H1 (cell line): Measurements from ENCODE around the gene P2RX6.

Experiments
- CTCF ChIP-seq, 3 experiments: IDR thresholded peaks; 1 replicate in 2 of 3; 2 replicates in 1 of 3; pipeline versions ENCODE4 v1.5.1 to v1.6.1; 2011; ENCODE audit warnings: low read length in 3 of 3, mild to moderate bottlenecking in 3 of 3, inconsistent platforms in 2 of 3, low read depth in 1 of 3, moderate library complexity in 1 of 3; ENCODE audit not compliant: insufficient read depth in 1 of 3; ENCODE audit errors: control extremely low read depth in 1 of 3
- EZH2 ChIP-seq: fragments of 200-600 bp; sonication (generic); IDR thresholded peaks from 2 replicates; pipeline ENCODE4 v1.7.1; 2012; ENCODE audit warnings: low read depth, mild to moderate bottlenecking, moderate library complexity, low read length, inconsistent platforms; ENCODE audit not compliant: severe bottlenecking
- FOSL1 ChIP-seq: IDR thresholded peaks from 2 replicates; pipeline ENCODE4 v1.6.1; 2011; ENCODE audit warnings: mild to moderate bottlenecking, low read depth, low read length, moderate library complexity; ENCODE audit not compliant: insufficient read depth
- SIN3A ChIP-seq, 2 experiments: IDR thresholded peaks in 1 of 2; conservative IDR thresholded peaks in 1 of 2; 2 replicates each; pipeline ENCODE4 v1.6.1; 2011 to 2012; ENCODE audit warnings: low read length in 2 of 2, improper control_type of control experiment in 1 of 2, low read depth in 1 of 2, mild to moderate bottlenecking in 1 of 2
- SUZ12 ChIP-seq: fragments of 200-600 bp; sonication (generic); IDR thresholded peaks from 2 replicates; pipeline ENCODE4 v1.6.1; 2012; ENCODE audit warnings: mild to moderate bottlenecking, inconsistent platforms, low read length, moderate library complexity, mixed read lengths

GRCh38 chr22:21070690-21071615 is 56.0 kb downstream of the P2RX6 start:
- TF ChIP-seq CTCF (IDR thresholded peaks at IDR 0.05; ENCODE audit: control extremely low read depth in 1 of 3, insufficient read depth in 1 of 3, low read depth in 1 of 3, low read length in 3 of 3) (no peak), FOSL1 (no peak), EZH2 (no peak), SUZ12 (no peak), SIN3A (conservative IDR thresholded peaks at IDR 0.05 in 1 of 2, IDR thresholded peaks at IDR 0.05 in 1 of 2; ENCODE audit: low read depth in 1 of 2, low read length in 2 of 2) (no peak)
